Central memory CD8-positive, alpha-beta T cell (primary cell): ENCODE measurements around the gene IL36RN.
"Not testable (repeated sequence)": the region's sequence is repeated elsewhere in the genome, so short reads cannot be mapped to it uniquely, and the experiment has no call there.

Source experiments
- ATAC-seq: fragments of 150-1000 bp; cut with Tn5 transposase; replicated peaks from 2 replicates; pipeline ENCODE4 v1.10.0; 2022; ENCODE audit warnings: mild to moderate bottlenecking, moderate FRiP score, moderate number of reproducible peaks; ENCODE audit not compliant: poor library complexity, severe bottlenecking; ENCODE audit errors: extremely low read depth
- DNase-seq, 2 donors: peaks; one replicate each; pipeline ENCODE4 v3.0.0; 2021; ENCODE audit warnings: low spot score in 2 of 2
- H3K27ac Mint-ChIP-seq: one replicate; pipeline ENCODE4 v1.8.0; 2022; ENCODE audit warnings: low read depth, mild to moderate bottlenecking, moderate library complexity, mixed read lengths
- H3K27me3 Mint-ChIP-seq: one replicate; pipeline ENCODE4 v1.8.0; 2022; ENCODE audit warnings: mixed read lengths
- H3K36me3 Mint-ChIP-seq: one replicate; pipeline ENCODE4 v1.8.0; 2022; ENCODE audit warnings: mild to moderate bottlenecking, moderate library complexity, mixed read lengths; ENCODE audit not compliant: insufficient read depth
- H3K4me1 Mint-ChIP-seq: one replicate; pipeline ENCODE4 v1.8.0; 2022; ENCODE audit warnings: mixed read lengths
- H3K4me3 Mint-ChIP-seq: one replicate; pipeline ENCODE4 v1.8.0; 2022; ENCODE audit warnings: mild to moderate bottlenecking, moderate library complexity, mixed read lengths
- H3K9me3 Mint-ChIP-seq: one replicate; pipeline ENCODE4 v1.8.0; 2022; ENCODE audit warnings: mixed read lengths

IL36RN gene

GRCh38 chr2:113081488-113082210 lies 22.7 kb downstream of the IL36RN start:
- Mint-ChIP-seq H3K4me1 (no peaks in the 10 kb centered on the region), H3K36me3 (no peaks in the 10 kb centered on the region), H3K27me3 (peaks cover 30% of the 10 kb centered on the region), H3K4me3 (no peak overlapping the region), H3K27ac (no peak overlapping the region), H3K9me3 (no peaks in the 10 kb centered on the region)
- no peak for ATAC-seq
- DNase-seq, result no peak

- Mint-ChIP-seq H3K4me3 (no peak overlapping the region), H3K4me1 (no peaks in the 10 kb centered on the region), H3K27ac (no peak overlapping the region), H3K36me3 (no peaks in the 10 kb centered on the region), H3K27me3 (peaks cover 18% of the 10 kb centered on the region), H3K9me3 (no peaks in the 10 kb centered on the region)
- no peak for ATAC-seq
- no peak for DNase-seq
Observed at GRCh38 chr2:113083296-113083695, 24.3 kb downstream of the IL36RN start.

GRCh38 chr2:113084249-113085000 lies 25.4 kb downstream of the IL36RN start:
- ATAC-seq (no peak), DNase-seq (no peak)
- H3K4me3 Mint-ChIP-seq, result no peak overlapping the region
- no peak overlapping the region for H3K27ac Mint-ChIP-seq
- no peaks in the 10 kb centered on the region for H3K36me3 Mint-ChIP-seq
- H3K9me3 Mint-ChIP-seq, result no peaks in the 10 kb centered on the region
- peaks cover 14% of the 10 kb centered on the region for H3K27me3 Mint-ChIP-seq
- H3K4me1 Mint-ChIP-seq, result no peaks in the 10 kb centered on the region

- Mint-ChIP-seq H3K27ac (no peak overlapping the region), H3K4me1 (no peaks in the 10 kb centered on the region), H3K36me3 (no peaks in the 10 kb centered on the region), H3K9me3 (no peaks in the 10 kb centered on the region), H3K27me3 (peaks cover 6% of the 10 kb centered on the region), H3K4me3 (no peak overlapping the region)
- DNase-seq, result no peak
- no peak for ATAC-seq
Observed at GRCh38 chr2:113085542-113085941, 26.5 kb downstream of the IL36RN start.

- H3K9me3 Mint-ChIP-seq, result no peaks in the 10 kb centered on the region
- no peak for ATAC-seq
- H3K27me3 Mint-ChIP-seq, result peaks cover 6% of the 10 kb centered on the region
- no peak overlapping the region for H3K4me3 Mint-ChIP-seq
- no peak for DNase-seq
- no peaks in the 10 kb centered on the region for H3K36me3 Mint-ChIP-seq
- no peaks in the 10 kb centered on the region for H3K4me1 Mint-ChIP-seq
- H3K27ac Mint-ChIP-seq, result no peak overlapping the region
Observed at GRCh38 chr2:113088213-113088992, 29.4 kb downstream of the IL36RN start.

GRCh38 chr2:113089916-113090315 lies 30.9 kb downstream of the IL36RN start:
- Mint-ChIP-seq H3K4me3 (no peak overlapping the region), H3K36me3 (no peaks in the 10 kb centered on the region), H3K27ac (no peak overlapping the region), H3K27me3 (peaks cover 9% of the 10 kb centered on the region), H3K9me3 (no peaks in the 10 kb centered on the region), H3K4me1 (no peaks in the 10 kb centered on the region)
- ATAC-seq (no peak), DNase-seq (no peak)

GRCh38 chr2:113091231-113091896 lies 32.4 kb downstream of the IL36RN start:
- no peak for ATAC-seq
- Mint-ChIP-seq H3K27ac (no peak overlapping the region), H3K4me3 (no peak overlapping the region), H3K27me3 (peaks cover 10% of the 10 kb centered on the region), H3K36me3 (no peaks in the 10 kb centered on the region), H3K9me3 (no peaks in the 10 kb centered on the region), H3K4me1 (no peaks in the 10 kb centered on the region)
- no peak for DNase-seq

- no peak overlapping the region for H3K27ac Mint-ChIP-seq
- H3K9me3 Mint-ChIP-seq, result no peaks in the 10 kb centered on the region
- H3K36me3 Mint-ChIP-seq, result no peaks in the 10 kb centered on the region
- H3K4me1 Mint-ChIP-seq, result peaks cover 5% of the 10 kb centered on the region
- DNase-seq (no peak), ATAC-seq (no peak)
- peaks cover 10% of the 10 kb centered on the region for H3K27me3 Mint-ChIP-seq
- no peak overlapping the region for H3K4me3 Mint-ChIP-seq
Observed at GRCh38 chr2:113092864-113093612, 34.0 kb downstream of the IL36RN start.

GRCh38 chr2:113093613-113093977 lies 34.6 kb downstream of the IL36RN start:
- no peak overlapping the region for H3K27ac Mint-ChIP-seq
- no peaks in the 10 kb centered on the region for H3K9me3 Mint-ChIP-seq
- ATAC-seq (no peak), DNase-seq (no peak)
- peaks cover 10% of the 10 kb centered on the region for H3K4me1 Mint-ChIP-seq
- no peak overlapping the region for H3K4me3 Mint-ChIP-seq
- peaks cover 1% of the 10 kb centered on the region for H3K36me3 Mint-ChIP-seq
- peaks cover 10% of the 10 kb centered on the region for H3K27me3 Mint-ChIP-seq

GRCh38 chr2:113096306-113096705 lies 37.3 kb downstream of the IL36RN start:
- peaks cover 10% of the 10 kb centered on the region for H3K27me3 Mint-ChIP-seq
- H3K4me3 Mint-ChIP-seq, H3K9me3 Mint-ChIP-seq, H3K27ac Mint-ChIP-seq, DNase-seq, ATAC-seq, H3K36me3 Mint-ChIP-seq: not testable (repeated sequence)
- H3K4me1 Mint-ChIP-seq, result peaks cover 10% of the 10 kb centered on the region

GRCh38 chr2:113096842-113097618 lies 38.0 kb downstream of the IL36RN start:
- not testable (repeated sequence) for H3K4me3 Mint-ChIP-seq, ATAC-seq, H3K36me3 Mint-ChIP-seq

More at GRCh38 chr2:113096842-113097618, 38.0 kb downstream of the IL36RN start:
- peaks cover 10% of the 10 kb centered on the region for H3K4me1 Mint-ChIP-seq
- H3K27ac Mint-ChIP-seq, H3K9me3 Mint-ChIP-seq, DNase-seq: not testable (repeated sequence)
- peaks cover 10% of the 10 kb centered on the region for H3K27me3 Mint-ChIP-seq
